ENCODE measurements around the gene NEK6.

DNA sequence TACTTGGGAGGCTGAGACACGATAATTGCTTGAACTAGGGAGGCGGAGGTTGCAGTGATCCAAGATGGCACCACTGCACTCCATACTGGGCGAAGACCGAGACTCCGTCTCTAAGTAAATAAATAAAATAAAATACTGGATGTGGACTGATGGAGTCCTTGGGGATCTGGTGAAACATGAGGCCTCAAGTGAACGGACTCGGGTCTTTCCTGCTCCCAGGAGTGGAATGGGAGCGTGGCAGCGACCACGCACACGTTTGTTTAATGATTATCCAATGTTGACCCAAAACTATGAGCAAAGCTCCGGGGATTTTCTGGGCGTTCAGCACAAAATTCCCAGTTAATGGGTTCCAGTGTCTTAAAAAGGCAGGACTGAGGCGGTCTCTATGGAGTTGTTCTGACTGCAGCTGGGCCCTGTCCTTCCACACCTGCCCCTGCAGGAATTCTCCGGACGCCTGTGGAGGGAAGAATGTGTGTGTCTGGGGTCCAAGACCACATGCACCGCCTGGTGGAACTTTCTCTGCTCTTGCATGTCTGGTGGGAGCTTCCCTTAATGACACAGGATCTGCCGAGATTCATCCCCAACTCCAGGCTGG is 26.6 kb downstream of the NEK6 start:
- TF ChIP-seq EZH2 (IDR thresholded peaks at IDR 0.05; ENCODE audit: borderline replicate concordance), result no peak
- TF ChIP-seq, protein P1, sequence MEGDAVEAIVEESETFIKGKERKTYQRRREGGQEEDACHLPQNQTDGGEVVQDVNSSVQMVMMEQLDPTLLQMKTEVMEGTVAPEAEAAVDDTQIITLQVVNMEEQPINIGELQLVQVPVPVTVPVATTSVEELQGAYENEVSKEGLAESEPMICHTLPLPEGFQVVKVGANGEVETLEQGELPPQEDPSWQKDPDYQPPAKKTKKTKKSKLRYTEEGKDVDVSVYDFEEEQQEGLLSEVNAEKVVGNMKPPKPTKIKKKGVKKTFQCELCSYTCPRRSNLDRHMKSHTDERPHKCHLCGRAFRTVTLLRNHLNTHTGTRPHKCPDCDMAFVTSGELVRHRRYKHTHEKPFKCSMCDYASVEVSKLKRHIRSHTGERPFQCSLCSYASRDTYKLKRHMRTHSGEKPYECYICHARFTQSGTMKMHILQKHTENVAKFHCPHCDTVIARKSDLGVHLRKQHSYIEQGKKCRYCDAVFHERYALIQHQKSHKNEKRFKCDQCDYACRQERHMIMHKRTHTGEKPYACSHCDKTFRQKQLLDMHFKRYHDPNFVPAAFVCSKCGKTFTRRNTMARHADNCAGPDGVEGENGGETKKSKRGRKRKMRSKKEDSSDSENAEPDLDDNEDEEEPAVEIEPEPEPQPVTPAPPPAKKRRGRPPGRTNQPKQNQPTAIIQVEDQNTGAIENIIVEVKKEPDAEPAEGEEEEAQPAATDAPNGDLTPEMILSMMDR (IDR thresholded peaks at IDR 0.05; ENCODE audit: poor library complexity), result no peak

Data from hepatocyte (in vitro differentiated cells).